ENCODE results near the gene RP2. TPM values are rescaled to one million over a fixed set of nuclear protein-coding genes. Genes with fewer than 3 reads are reported as not detected.

Gene RP2
- total RNA-seq, 4 donors from 2014 or later = 1.2 to 15.0 (median 11.1) TPM

GRCh38 chrX:46838486-46838870 lies 1.6 kb downstream of the RP2 start:
- no peak for DNase-seq
- intact Hi-C loops (cut with DNase I; ENCODE audit: low total_unique reads) = no loop called here
- peak overlapping the region in 3 of 4 donors; percentile 57 to 83 (median 80) for H3K4me3 ChIP-seq
- in situ Hi-C loops (cut with MboI; ENCODE audit: low pct_ligation_motif_present in 1 of 4, low pct_unique_long_range_greater_than_20kb in 1 of 4, low sequenced_read_pairs in 3 of 4) = no loop called here
- no peaks in the 10 kb centered on the region for H3K9me3 ChIP-seq
- no peaks in the 10 kb centered on the region for H3K36me3 ChIP-seq
- peaks cover 0 to 16% (median 3%) of the 10 kb centered on the region in 4 donors for H3K4me1 ChIP-seq
- H3K27me3 ChIP-seq = no peaks in the 10 kb centered on the region
- peak overlapping the region; percentile 91 to 98 (median 94) for H3K27ac ChIP-seq
- TF ChIP-seq POLR2A (IDR thresholded peaks at IDR 0.05) (no peak), POLR2AphosphoS5 (IDR thresholded peaks at IDR 0.05) (no peak), EP300 (IDR thresholded peaks at IDR 0.05; ENCODE audit: low read depth) (no peak), CTCF (IDR thresholded peaks at IDR 0.05) (no peak)
- 0 to 32% methylated on average over 1 of the region's 1 CpG for WGBS, 2 donors (ENCODE audit: low coverage in 1 of 2)

- Histone ChIP-seq H3K4me3 (peak overlapping the region in 1 of 4 donors; percentile 80), H3K4me1 (peaks cover 0 to 16% (median 3%) of the 10 kb centered on the region in 4 donors), H3K36me3 (no peaks in the 10 kb centered on the region), H3K27me3 (no peaks in the 10 kb centered on the region), H3K9me3 (no peaks in the 10 kb centered on the region), H3K27ac (peak overlapping the region in 1 of 4 donors; percentile 98)
- DNase-seq = no peak
- in situ Hi-C loops (cut with MboI; ENCODE audit: low pct_ligation_motif_present in 1 of 4, low pct_unique_long_range_greater_than_20kb in 1 of 4, low sequenced_read_pairs in 3 of 4) = no loop called here
- intact Hi-C loops (cut with DNase I; ENCODE audit: low total_unique reads) = no loop called here
- 85% methylated on average over 1 of the region's 1 CpG; no CpG with 5 or more reads in 1 of the 2 donors for WGBS, 2 donors (ENCODE audit: low coverage in 1 of 2)
- TF ChIP-seq EP300 (IDR thresholded peaks at IDR 0.05; ENCODE audit: low read depth) (no peak), CTCF (IDR thresholded peaks at IDR 0.05) (no peak), POLR2A (IDR thresholded peaks at IDR 0.05) (no peak), POLR2AphosphoS5 (IDR thresholded peaks at IDR 0.05) (no peak)
Observed at GRCh38 chrX:46838974-46839480, 2.2 kb downstream of the RP2 start.

- in situ Hi-C loops (cut with MboI; ENCODE audit: low pct_ligation_motif_present in 1 of 4, low pct_unique_long_range_greater_than_20kb in 1 of 4, low sequenced_read_pairs in 3 of 4) = no loop called here
- H3K36me3 ChIP-seq = no peaks in the 10 kb centered on the region
- H3K27me3 ChIP-seq = no peaks in the 10 kb centered on the region
- intact Hi-C loops (cut with DNase I; ENCODE audit: low total_unique reads) = no loop called here
- H3K27ac ChIP-seq = no peak overlapping the region
- H3K4me1 ChIP-seq = peaks cover 0 to 16% (median 3%) of the 10 kb centered on the region in 4 donors
- H3K9me3 ChIP-seq = no peaks in the 10 kb centered on the region
- WGBS, 2 donors (ENCODE audit: low coverage in 1 of 2) = 33% methylated on average over 1 of the region's 1 CpG; no CpG with 5 or more reads in 1 of the 2 donors
- no peak overlapping the region for H3K4me3 ChIP-seq
- no peak for TF ChIP-seq POLR2AphosphoS5 (IDR thresholded peaks at IDR 0.05)
- no peak for TF ChIP-seq EP300 (IDR thresholded peaks at IDR 0.05; ENCODE audit: low read depth)
- TF ChIP-seq CTCF (IDR thresholded peaks at IDR 0.05) = no peak
- no peak for TF ChIP-seq POLR2A (IDR thresholded peaks at IDR 0.05)
- no peak for DNase-seq
Observed at GRCh38 chrX:46840946-46841345, 4.1 kb downstream of the RP2 start.

GRCh38 chrX:46841346-46841745 lies 4.5 kb downstream of the RP2 start:
- no peak overlapping the region for H3K4me3 ChIP-seq
- H3K4me1 ChIP-seq = peaks cover 0 to 16% (median 3%) of the 10 kb centered on the region in 4 donors
- in situ Hi-C loops (cut with MboI; ENCODE audit: low pct_ligation_motif_present in 1 of 4, low pct_unique_long_range_greater_than_20kb in 1 of 4, low sequenced_read_pairs in 3 of 4) = no loop called here
- H3K27ac ChIP-seq = no peak overlapping the region
- WGBS, 2 donors (ENCODE audit: low coverage in 1 of 2) = 50% methylated on average over 1 of the region's 1 CpG; no CpG with 5 or more reads in 1 of the 2 donors
- no peaks in the 10 kb centered on the region for H3K27me3 ChIP-seq
- no peaks in the 10 kb centered on the region for H3K9me3 ChIP-seq
- TF ChIP-seq CTCF (IDR thresholded peaks at IDR 0.05) = no peak
- intact Hi-C loops (cut with DNase I; ENCODE audit: low total_unique reads) = no loop called here
- H3K36me3 ChIP-seq = no peaks in the 10 kb centered on the region
- DNase-seq = no peak

All from transverse colon (tissue), 4 donors.